GM18502 (cell line): ENCODE measurements around the gene PIK3R3.

Source experiments
- ATAC-seq: cut with Tn5 transposase; IDR thresholded peaks from one replicate; pipeline ENCODE4 v1.9.1; 2021; ENCODE audit warnings: mild to moderate bottlenecking; ENCODE audit not compliant: unreplicated experiment, poor library complexity

PIK3R3 gene

GRCh38 chr1:46001081-46001785 lies 131.2 kb downstream of the PIK3R3 start:
- ATAC-seq, result no peak

- ATAC-seq, result no peak
Observed at GRCh38 chr1:45999507-45999906, 132.9 kb downstream of the PIK3R3 start.

GRCh38 chr1:45998020-45998617 lies 134.3 kb downstream of the PIK3R3 start:
- no peak for ATAC-seq

GRCh38 chr1:45995298-45995697 lies 137.1 kb downstream of the PIK3R3 start:
- no peak for ATAC-seq

- no peak for ATAC-seq
Observed at GRCh38 chr1:45994423-45994822, 138.0 kb downstream of the PIK3R3 start.
